CD4-positive, alpha-beta memory T cell (primary cell): ENCODE data around the gene ELF5. TPM values are rescaled to one million over a fixed set of nuclear protein-coding genes. Genes with fewer than 3 reads are reported as not detected.

Experiments used
- CTCF ChIA-PET: fragments of 350-600 bp; sonication (Branson Sonifier 250); formaldehyde crosslinking; loops from one replicate; lab custom pipeline; 2021; ENCODE audit warnings: inconsistent platforms; ENCODE audit not compliant: partially characterized antibody; lab: Charles Lee
- POLR2A ChIA-PET: fragments of 350-600 bp; sonication (Branson Sonifier 250); formaldehyde crosslinking; loops from one replicate; lab custom pipeline; 2021; ENCODE audit not compliant: partially characterized antibody; lab: Charles Lee
- DNase-seq, 5 donors: peaks; one replicate each; pipeline versions ENCODE4 v3.0.0 to v3.0.0-alpha.2; 2020 to 2022; ENCODE audit warnings: mixed read lengths in 1 of 5
- H3K27ac ChIP-seq: one replicate; pipeline ENCODE4 v1.7.0; 2013; ENCODE audit warnings: low read depth, low read length
- H3K27me3 ChIP-seq: 2 replicates; pipeline ENCODE4 v1.7.0; 2013; ENCODE audit warnings: mild to moderate bottlenecking, low read length, moderate library complexity; ENCODE audit not compliant: insufficient read depth
- H3K36me3 ChIP-seq: 2 replicates; pipeline ENCODE4 v1.7.0; 2013; ENCODE audit warnings: mild to moderate bottlenecking, low read length, moderate library complexity; ENCODE audit not compliant: insufficient read depth
- H3K4me1 ChIP-seq: 2 replicates; pipeline ENCODE4 v1.7.0; 2013; ENCODE audit warnings: mild to moderate bottlenecking, low read length, moderate library complexity; ENCODE audit not compliant: insufficient read depth
- H3K4me3 ChIP-seq, 2 donors: one replicate each; pipeline ENCODE4 v1.7.0; 2013; ENCODE audit warnings: low read length in 2 of 2, mild to moderate bottlenecking in 1 of 2
- H3K9me3 ChIP-seq, 2 donors: one replicate each; pipeline ENCODE4 v1.7.0; 2013; ENCODE audit warnings: low read length in 2 of 2, control low read depth in 1 of 2; ENCODE audit not compliant: control insufficient read depth in 1 of 2
- H3K27ac Mint-ChIP-seq, 7 donors: one replicate each; pipeline ENCODE4 v1.8.0; 2020 to 2021; ENCODE audit warnings: mixed read lengths in 7 of 7, mild to moderate bottlenecking in 6 of 7, inconsistent platforms in 3 of 7, moderate library complexity in 3 of 7
- H3K27me3 Mint-ChIP-seq, 2 donors: one replicate each; pipeline ENCODE4 v1.8.0; 2020 to 2021; ENCODE audit warnings: mixed read lengths in 2 of 2
- H3K36me3 Mint-ChIP-seq, 2 donors: one replicate each; pipeline ENCODE4 v1.8.0; 2020 to 2021; ENCODE audit warnings: mixed read lengths in 2 of 2, inconsistent platforms in 1 of 2, mild to moderate bottlenecking in 1 of 2
- H3K4me1 Mint-ChIP-seq, 4 donors: one replicate each; pipeline ENCODE4 v1.8.0; 2020 to 2021; ENCODE audit warnings: mixed read lengths in 4 of 4, mild to moderate bottlenecking in 1 of 4
- H3K4me3 Mint-ChIP-seq, 8 donors: one replicate each; pipeline ENCODE4 v1.8.0; 2020 to 2021; ENCODE audit warnings: mixed read lengths in 8 of 8, mild to moderate bottlenecking in 7 of 8, moderate library complexity in 6 of 8, inconsistent platforms in 3 of 8
- H3K9me3 Mint-ChIP-seq, 8 donors: one replicate each; pipeline ENCODE4 v1.8.0; 2020 to 2021; ENCODE audit warnings: mixed read lengths in 8 of 8, mild to moderate bottlenecking in 5 of 8, inconsistent platforms in 3 of 8, moderate library complexity in 1 of 8
- intact Hi-C: fragments of 100-400 bp; cut with micrococcal nuclease; formaldehyde crosslinking; loops from one replicate; pipeline ENCODE4 v1.15.1; 2023
- polyA plus RNA-seq, 2 donors: library from polyadenylated mRNA; unstranded; fragments of 300-500 nt; fragmentation: Illumina TruSeq; gene quantifications; one replicate each; pipeline ENCODE4 v1.2.3, GENCODE V29; 2021
- total RNA-seq, 2 experiments: library from RNA; stranded (reverse); gene quantifications; one replicate each; pipeline ENCODE4 v1.2.3, GENCODE V29; 2021

ELF5 gene
- total and polyA plus RNA-seq, 4 experiments from 2014 or later = not detected

- Mint-ChIP-seq H3K27me3 (peaks cover 0 to 6% of the 10 kb centered on the region in 2 donors), H3K4me1 (no peaks in the 10 kb centered on the region), H3K36me3 (no peaks in the 10 kb centered on the region), H3K27ac (no peak overlapping the region), H3K4me3 (no peak overlapping the region), H3K9me3 (no peaks in the 10 kb centered on the region)
- H3K4me3 ChIP-seq = no peak overlapping the region
- CTCF ChIA-PET = interaction anchor here (1.7 kb wide), 1 partner anchor 8 kb away, joined by 6 read pairs; the partner anchor contains the start of gene ELF5
- H3K36me3 ChIP-seq = no peaks in the 10 kb centered on the region
- no peaks in the 10 kb centered on the region for H3K4me1 ChIP-seq
- POLR2A ChIA-PET = no interaction called here
- H3K9me3 ChIP-seq = no peaks in the 10 kb centered on the region
- no peaks in the 10 kb centered on the region for H3K27me3 ChIP-seq
- no peak overlapping the region for H3K27ac ChIP-seq
- no peak for DNase-seq
- intact Hi-C loops = no loop called here
Observed at GRCh38 chr11:34505874-34506273, 7.7 kb downstream of the ELF5 start.

- CTCF ChIA-PET = interaction anchor here (1.5 to 1.8 kb wide), 2 partner anchors 10 to 14 kb away, joined by 3 to 4 read pairs; partner anchors contain the start of gene ELF5
- H3K27ac Mint-ChIP-seq = no peak overlapping the region
- Histone ChIP-seq H3K27ac (no peak overlapping the region), H3K4me1 (no peaks in the 10 kb centered on the region), H3K36me3 (no peaks in the 10 kb centered on the region), H3K4me3 (no peak overlapping the region), H3K27me3 (no peaks in the 10 kb centered on the region), H3K9me3 (no peaks in the 10 kb centered on the region)
- peaks cover 0 to 12% of the 10 kb centered on the region in 2 donors for H3K27me3 Mint-ChIP-seq
- DNase-seq = no peak
- no peaks in the 10 kb centered on the region for H3K4me1 Mint-ChIP-seq
- H3K9me3 Mint-ChIP-seq = no peaks in the 10 kb centered on the region
- H3K36me3 Mint-ChIP-seq = no peaks in the 10 kb centered on the region
- H3K4me3 Mint-ChIP-seq = no peak overlapping the region
- POLR2A ChIA-PET = no interaction called here
- intact Hi-C loops = no loop called here
Observed at GRCh38 chr11:34502949-34503348, 10.6 kb downstream of the ELF5 start.

DNA sequence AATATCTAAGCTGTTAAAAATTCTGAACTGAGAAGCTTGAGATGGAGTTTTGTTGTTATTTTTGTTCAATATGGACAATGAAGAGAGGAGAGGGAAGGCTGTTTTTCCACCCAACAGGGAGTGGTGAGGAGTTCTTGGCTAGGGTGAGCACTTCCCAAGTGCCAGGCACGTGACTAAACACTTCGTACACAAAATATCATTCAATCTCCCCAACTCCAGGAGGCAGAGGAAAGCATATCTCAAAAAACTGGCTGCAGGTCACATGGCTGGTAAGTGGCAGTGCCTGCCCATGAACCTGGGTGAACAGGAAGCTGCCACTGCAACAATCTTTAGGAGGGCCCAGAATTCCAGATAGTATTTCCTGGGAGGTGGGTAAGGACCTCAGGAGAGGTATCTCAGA lies 11.6 kb downstream of the ELF5 start:
- H3K36me3 ChIP-seq = no peaks in the 10 kb centered on the region
- DNase-seq = no peak
- H3K4me1 Mint-ChIP-seq = no peaks in the 10 kb centered on the region
- H3K9me3 Mint-ChIP-seq = no peaks in the 10 kb centered on the region
- no peak overlapping the region for H3K4me3 Mint-ChIP-seq
- H3K27ac Mint-ChIP-seq = no peak overlapping the region
- no peak overlapping the region for H3K4me3 ChIP-seq
- H3K36me3 Mint-ChIP-seq = no peaks in the 10 kb centered on the region
- peaks cover 0 to 12% of the 10 kb centered on the region in 2 donors for H3K27me3 Mint-ChIP-seq
- no peaks in the 10 kb centered on the region for H3K9me3 ChIP-seq
- intact Hi-C loops = no loop called here
- no peaks in the 10 kb centered on the region for H3K4me1 ChIP-seq
- no peaks in the 10 kb centered on the region for H3K27me3 ChIP-seq
- ChIA-PET CTCF (interaction anchor here (1.5 to 1.8 kb wide), 2 partner anchors 11 to 13 kb away, joined by 3 to 4 read pairs; partner anchors contain the start of gene ELF5), POLR2A (interaction anchor here (0.5 kb wide), 1 partner anchor 416 kb away, joined by 3 read pairs; no protein-coding TSS in a partner anchor)
- H3K27ac ChIP-seq = no peak overlapping the region

DNA sequence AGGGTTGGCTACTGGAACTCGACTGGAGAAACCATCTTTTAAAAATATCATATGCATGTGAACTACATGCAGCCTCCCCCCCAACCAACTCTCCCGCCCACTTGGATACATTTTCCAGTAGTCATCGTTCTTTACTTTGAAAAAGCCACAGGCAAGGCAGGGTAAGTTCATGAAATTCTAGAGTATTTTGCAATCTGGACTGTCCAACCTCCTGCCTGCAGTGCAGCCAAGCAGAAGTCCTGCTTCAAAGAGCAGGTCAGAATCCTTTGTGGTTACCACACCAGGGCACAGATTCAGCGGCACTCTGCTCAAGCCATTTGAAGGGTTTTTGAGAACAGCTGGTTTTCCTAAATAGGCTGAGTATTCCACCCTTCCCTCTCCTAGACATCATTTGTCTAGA lies 12.1 kb downstream of the ELF5 start:
- Histone ChIP-seq H3K4me3 (no peak overlapping the region), H3K4me1 (no peaks in the 10 kb centered on the region), H3K36me3 (no peaks in the 10 kb centered on the region), H3K9me3 (no peaks in the 10 kb centered on the region), H3K27ac (no peak overlapping the region), H3K27me3 (no peaks in the 10 kb centered on the region)
- Mint-ChIP-seq H3K27me3 (peaks cover 0 to 12% of the 10 kb centered on the region in 2 donors), H3K4me3 (no peak overlapping the region), H3K4me1 (no peaks in the 10 kb centered on the region), H3K27ac (no peak overlapping the region), H3K9me3 (no peaks in the 10 kb centered on the region), H3K36me3 (no peaks in the 10 kb centered on the region)
- no peak for DNase-seq
- POLR2A ChIA-PET = interaction anchor here (0.5 kb wide), 1 partner anchor 416 kb away, joined by 3 read pairs; no protein-coding TSS in a partner anchor
- CTCF ChIA-PET = interaction anchor here (1.2 kb wide), 1 partner anchor 9 kb away, joined by 5 read pairs; no protein-coding TSS in a partner anchor
- intact Hi-C loops = no loop called here

DNA sequence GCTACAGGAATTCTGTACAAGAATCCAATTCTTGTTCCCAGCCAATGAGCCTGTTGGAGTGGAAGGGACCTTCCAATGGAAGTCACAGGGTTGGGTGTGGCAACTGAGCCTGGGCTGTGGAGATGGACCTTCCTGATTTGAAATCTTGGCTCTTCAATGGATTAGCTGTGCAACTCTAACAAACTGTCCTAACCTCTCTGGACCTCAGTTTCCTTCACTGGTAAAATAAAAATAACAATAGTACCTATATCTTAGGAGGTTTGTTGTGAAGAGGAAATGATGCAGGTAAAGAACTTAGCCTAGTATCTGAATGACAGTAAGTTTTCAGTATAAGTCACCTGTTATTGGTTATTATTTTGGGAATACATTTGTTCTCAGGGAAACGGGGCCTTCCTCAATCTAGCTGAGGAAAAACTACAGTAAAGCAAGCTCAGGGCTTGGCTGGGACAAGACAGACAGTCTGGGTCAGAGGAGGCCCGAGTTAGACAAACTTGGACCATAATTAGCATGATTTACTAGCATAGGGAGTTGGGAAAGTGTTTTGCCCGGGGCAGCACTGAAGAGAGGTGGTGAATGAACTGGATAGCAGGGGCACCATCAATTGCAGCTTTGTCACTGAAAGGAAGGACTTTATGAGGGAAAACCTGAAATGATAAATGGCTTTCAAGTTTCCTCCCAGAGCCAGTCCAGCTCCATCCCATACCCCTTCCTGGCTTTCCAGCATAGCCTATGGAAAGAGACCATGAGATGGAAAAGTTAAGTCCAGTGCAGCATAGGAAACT lies 13.7 kb downstream of the ELF5 start:
- no peaks in the 10 kb centered on the region for H3K36me3 Mint-ChIP-seq
- H3K27me3 ChIP-seq = no peaks in the 10 kb centered on the region

GRCh38 chr11:34495724-34496377 lies 17.7 kb downstream of the ELF5 start:
- H3K27me3 Mint-ChIP-seq = peaks cover 4 to 11% of the 10 kb centered on the region in 2 donors
- H3K36me3 ChIP-seq = no peaks in the 10 kb centered on the region
- ChIA-PET CTCF (interaction anchor here (1.0 kb wide), 1 partner anchor 9 kb away, joined by 3 read pairs; no protein-coding TSS in a partner anchor), POLR2A (no interaction called here)
- H3K36me3 Mint-ChIP-seq = no peaks in the 10 kb centered on the region
- intact Hi-C loops = no loop called here
- no peaks in the 10 kb centered on the region for H3K4me1 ChIP-seq
- H3K4me3 ChIP-seq = no peak overlapping the region
- no peak overlapping the region for H3K27ac Mint-ChIP-seq
- H3K27me3 ChIP-seq = no peaks in the 10 kb centered on the region
- no peaks in the 10 kb centered on the region for H3K4me1 Mint-ChIP-seq
- H3K9me3 ChIP-seq = no peaks in the 10 kb centered on the region
- H3K4me3 Mint-ChIP-seq = no peak overlapping the region
- no peak overlapping the region for H3K27ac ChIP-seq
- peaks cover 0 to 2% (median 0%) of the 10 kb centered on the region in 8 donors for H3K9me3 Mint-ChIP-seq
- no peak for DNase-seq

More for the DNA sequence above, 13.7 kb downstream of the ELF5 start:
- Histone ChIP-seq H3K36me3 (no peaks in the 10 kb centered on the region), H3K27ac (no peak overlapping the region), H3K4me1 (no peaks in the 10 kb centered on the region), H3K4me3 (no peak overlapping the region), H3K9me3 (no peaks in the 10 kb centered on the region)
- peaks cover 1 to 13% of the 10 kb centered on the region in 2 donors for H3K27me3 Mint-ChIP-seq
- DNase-seq = no peak
- H3K4me3 Mint-ChIP-seq = no peak overlapping the region
- CTCF ChIA-PET = interaction anchor here (1.2 to 1.5 kb wide), 3 partner anchors 8 to 13 kb away, joined by 3 to 5 read pairs (median 4); partner anchors contain the start of gene ELF5
- H3K4me1 Mint-ChIP-seq = no peaks in the 10 kb centered on the region
- H3K9me3 Mint-ChIP-seq = peaks cover 0 to 1% (median 0%) of the 10 kb centered on the region in 8 donors
- no peak overlapping the region for H3K27ac Mint-ChIP-seq
- POLR2A ChIA-PET = no interaction called here
- intact Hi-C loops = no loop called here

DNA sequence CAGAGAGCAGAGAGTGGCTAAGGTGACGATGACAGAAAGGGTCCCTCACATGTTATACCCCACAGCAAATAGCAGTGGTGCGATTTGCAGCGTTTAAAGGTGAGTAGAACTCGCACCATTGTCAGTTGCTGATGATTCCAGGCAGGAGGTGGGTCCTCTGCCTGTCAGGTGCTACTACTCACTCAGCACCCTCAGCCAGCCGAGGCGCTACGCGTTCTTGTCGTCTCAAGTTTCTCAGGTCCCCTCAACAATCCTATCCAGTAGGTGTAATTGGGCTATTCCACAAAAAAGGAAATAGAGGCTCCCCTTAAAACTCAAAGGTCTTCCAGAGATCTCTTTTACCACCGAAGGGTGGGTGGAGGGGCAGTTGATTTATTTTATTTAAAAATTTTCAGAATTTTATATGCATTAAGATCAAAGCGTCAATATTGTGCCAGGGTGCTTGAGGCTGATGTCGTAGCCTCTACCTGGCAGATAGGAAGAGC lies 18.3 kb downstream of the ELF5 start:
- no peak overlapping the region for H3K4me3 Mint-ChIP-seq
- Histone ChIP-seq H3K4me1 (no peaks in the 10 kb centered on the region), H3K4me3 (no peak overlapping the region), H3K27ac (no peak overlapping the region), H3K27me3 (no peaks in the 10 kb centered on the region), H3K36me3 (no peaks in the 10 kb centered on the region), H3K9me3 (no peaks in the 10 kb centered on the region)
- ChIA-PET POLR2A (no interaction called here), CTCF (interaction anchor here (0.6 to 1.0 kb wide), 2 partner anchors 10 to 130 kb away, joined by 3 read pairs; no protein-coding TSS in a partner anchor)
- H3K27ac Mint-ChIP-seq = no peak overlapping the region
- H3K36me3 Mint-ChIP-seq = no peaks in the 10 kb centered on the region
- intact Hi-C loops = no loop called here
- H3K9me3 Mint-ChIP-seq = peaks cover 0 to 2% (median 0%) of the 10 kb centered on the region in 8 donors
- no peaks in the 10 kb centered on the region for H3K4me1 Mint-ChIP-seq
- H3K27me3 Mint-ChIP-seq = peaks cover 4 to 11% of the 10 kb centered on the region in 2 donors
- no peak for DNase-seq
